Liver (tissue), 3 donors: Measurements from ENCODE around the gene PHC2.

Experiments
- CTCF ChIP-seq: fragments of 150-350 bp; IDR thresholded peaks from 2 replicates; pipeline ENCODE4 v1.5.1; 2017; ENCODE audit warnings: improper control_type of control experiment, low read depth, low read length; ENCODE audit not compliant: missing input control
- EGR1 ChIP-seq, 2 donors: IDR thresholded peaks; 2 replicates each; pipeline ENCODE4 v1.6.1; 2016 to 2018; ENCODE audit warnings: antibody characterized with exemption in 2 of 2, low read depth in 2 of 2
- HNF4A ChIP-seq, 2 donors: conservative IDR thresholded peaks; 2 replicates each; pipeline ENCODE4 v1.6.1; 2016; ENCODE audit warnings: antibody characterized with exemption in 2 of 2, mild to moderate bottlenecking in 2 of 2
- JUND ChIP-seq, 2 donors: IDR thresholded peaks; 2 replicates each; pipeline ENCODE4 v1.6.1; 2016; ENCODE audit warnings: antibody characterized with exemption in 2 of 2
- MAX ChIP-seq: IDR thresholded peaks from 2 replicates; pipeline ENCODE4 v1.6.1; 2016; ENCODE audit warnings: antibody characterized with exemption
- RAD21 ChIP-seq, 2 donors: IDR thresholded peaks; 2 replicates each; pipeline ENCODE4 v1.6.1; 2016; ENCODE audit warnings: antibody characterized with exemption in 2 of 2, mild to moderate bottlenecking in 2 of 2
- RXRA ChIP-seq, 2 donors: IDR thresholded peaks; 2 replicates each; pipeline ENCODE4 v1.6.1; 2017 to 2018; ENCODE audit warnings: antibody characterized with exemption in 2 of 2, mild to moderate bottlenecking in 1 of 2
- YY1 ChIP-seq: IDR thresholded peaks from 2 replicates; pipeline ENCODE4 v1.6.1; 2016; ENCODE audit warnings: antibody characterized with exemption, mild to moderate bottlenecking
- ZBTB33 ChIP-seq: IDR thresholded peaks from 2 replicates; pipeline ENCODE4 v1.6.1; 2016; ENCODE audit warnings: antibody characterized with exemption
- donor health status: healthy.
- donor health status: healthy.

- TF ChIP-seq CTCF: no peak
- no peak for TF ChIP-seq RXRA (IDR thresholded peaks at IDR 0.05)
- no peak for TF ChIP-seq HNF4A (conservative IDR thresholded peaks at IDR 0.05)
- TF ChIP-seq MAX: no peak
- no peak for TF ChIP-seq ZBTB33
- TF ChIP-seq EGR1 (IDR thresholded peaks at IDR 0.05; ENCODE audit: low read depth in 2 of 2): no peak
- no peak for TF ChIP-seq JUND (IDR thresholded peaks at IDR 0.05)
- TF ChIP-seq RAD21 (IDR thresholded peaks at IDR 0.05): no peak
- TF ChIP-seq YY1: no peak
Measured at GRCh38 chr1:33276573-33277298, 154.2 kb downstream of the PHC2 start.
